H1 (cell line): ENCODE measurements around the gene NUDT4B. TPM values are rescaled to one million over a fixed set of nuclear protein-coding genes. Genes with fewer than 3 reads are reported as not detected.
"Not testable (repeated sequence)": the region's sequence is repeated elsewhere in the genome, so short reads cannot be mapped to it uniquely, and the experiment has no call there.

Source experiments
- CTCF ChIA-PET: fragments of 300-600 bp; sonication (Branson Sonifier 250); formaldehyde crosslinking; loops from one replicate; lab custom pipeline; 2021; ENCODE audit not compliant: partially characterized antibody; lab: Charles Lee
- POLR2A ChIA-PET: fragments of 300-600 bp; sonication (Branson Sonifier 250); formaldehyde crosslinking; loops from one replicate; lab custom pipeline; 2021; ENCODE audit warnings: inconsistent platforms; ENCODE audit not compliant: partially characterized antibody; lab: Charles Lee
- DNase-seq, 2 experiments: peaks; one replicate each; pipeline versions ENCODE4 v3.0.0 to v3.0.0-alpha.2; 2010 to 2022; ENCODE audit warnings: low spot score in 2 of 2, low read depth in 1 of 2, mixed read lengths in 1 of 2
- FAIRE-seq: peaks from 2 replicates; lab custom pipeline; 2011; peaks lifted over from hg19 to GRCh38; lab: Jason Lieb, UNC
- H2AFZ ChIP-seq: 2 replicates; pipeline ENCODE4 v1.8.1; 2012; ENCODE audit warnings: low read length, inconsistent platforms
- H2AK5ac ChIP-seq: 2 replicates; pipeline ENCODE4 v1.6.1; 2013; ENCODE audit warnings: low read depth, low read length
- H2BK120ac ChIP-seq: replicated peaks from 2 replicates; pipeline ENCODE3; 2013; ENCODE audit warnings: low read depth, low read length, inconsistent platforms
- H2BK12ac ChIP-seq: 2 replicates; pipeline ENCODE4 v1.6.1; 2013; ENCODE audit warnings: low read depth, low read length
- H2BK15ac ChIP-seq: 2 replicates; pipeline ENCODE4 v1.6.1; 2013; ENCODE audit warnings: low read length
- H2BK20ac ChIP-seq: 2 replicates; pipeline ENCODE4 v1.6.1; 2013; ENCODE audit warnings: low read length
- H2BK5ac ChIP-seq: 2 replicates; pipeline ENCODE4 v1.6.1; 2013; ENCODE audit warnings: low read depth, low read length
- H3K14ac ChIP-seq: 2 replicates; pipeline ENCODE4 v1.6.1; 2013; ENCODE audit warnings: inconsistent platforms; ENCODE audit not compliant: insufficient read length
- H3K18ac ChIP-seq: 2 replicates; pipeline ENCODE4 v1.6.1; 2013; ENCODE audit warnings: low read length; ENCODE audit errors: extremely low read depth
- H3K23ac ChIP-seq: 2 replicates; pipeline ENCODE4 v1.6.1; 2013; ENCODE audit warnings: inconsistent platforms; ENCODE audit not compliant: insufficient read length
- H3K23me2 ChIP-seq: 2 replicates; pipeline ENCODE4 v1.6.1; 2013; ENCODE audit warnings: low read depth, low read length
- H3K27ac ChIP-seq: 2 replicates; pipeline ENCODE4 v1.6.1; 2011; ENCODE audit warnings: low read depth, low read length, inconsistent platforms
- H3K27me3 ChIP-seq, 4 experiments: replicated peaks in 1 of 4; 1 replicate in 1 of 4; 2 replicates in 3 of 4; pipeline versions ENCODE4 v1.6.1 to v1.8.1; 2011 to 2013; ENCODE audit warnings: low read length in 3 of 4, mild to moderate bottlenecking in 3 of 4, inconsistent platforms in 2 of 4, mixed read lengths in 2 of 4, moderate library complexity in 1 of 4; ENCODE audit not compliant: control insufficient read depth in 3 of 4, insufficient read depth in 3 of 4; ENCODE audit errors: extremely low read depth in 1 of 4
- H3K36me3 ChIP-seq, 4 experiments: 2 replicates each; pipeline versions ENCODE4 v1.6.1 to v1.8.1; 2011 to 2013; ENCODE audit warnings: mild to moderate bottlenecking in 4 of 4, low read length in 3 of 4, moderate library complexity in 2 of 4, control low read depth in 1 of 4, inconsistent platforms in 1 of 4; ENCODE audit not compliant: insufficient read depth in 4 of 4, control insufficient read depth in 2 of 4
- H3K4ac ChIP-seq: replicated peaks from 2 replicates; pipeline ENCODE3; 2013; ENCODE audit warnings: low read length, low read depth, mixed read lengths, inconsistent platforms; ENCODE audit not compliant: insufficient read length
- H3K4me1 ChIP-seq, 4 experiments: replicated peaks in 1 of 4; 1 replicate in 1 of 4; 2 replicates in 3 of 4; pipeline versions ENCODE4 v1.6.1 to v1.8.1; 2011 to 2013; ENCODE audit warnings: low read length in 3 of 4, inconsistent platforms in 2 of 4, mixed read lengths in 1 of 4; ENCODE audit not compliant: insufficient read depth in 4 of 4, control insufficient read depth in 3 of 4
- H3K4me2 ChIP-seq, 2 experiments: 2 replicates each; pipeline versions ENCODE4 v1.6.1 to v1.8.1; 2011 to 2013; ENCODE audit warnings: low read depth in 2 of 2, low read length in 2 of 2, control low read depth in 1 of 2, inconsistent platforms in 1 of 2, mild to moderate bottlenecking in 1 of 2; ENCODE audit not compliant: insufficient read depth in 1 of 2
- H3K4me3 ChIP-seq, 4 experiments: fragments of 200-600, 300-600 bp in 1 of 4; sonication (generic), shearing (Covaris generic), sonication (Bioruptor Twin) in 1 of 4; 2 replicates each; pipeline versions ENCODE4 v1.5.1 to v1.8.1; 2011 to 2016; ENCODE audit warnings: low read length in 4 of 4, low read depth in 3 of 4, control low read depth in 2 of 4, inconsistent platforms in 2 of 4, mild to moderate bottlenecking in 2 of 4, mixed read lengths in 1 of 4, moderate library complexity in 1 of 4; ENCODE audit not compliant: insufficient read depth in 2 of 4; ENCODE audit errors: extremely low read depth in 1 of 4
- H3K56ac ChIP-seq: replicated peaks from 2 replicates; pipeline ENCODE3; 2013; ENCODE audit warnings: low read depth, mild to moderate bottlenecking, mixed read lengths, low read length, inconsistent platforms; ENCODE audit not compliant: insufficient read length
- H3K79me1 ChIP-seq: 2 replicates; pipeline ENCODE4 v1.6.1; 2013; ENCODE audit warnings: low read depth, low read length, control low read depth
- H3K79me2 ChIP-seq, 2 experiments: 2 replicates each; pipeline versions ENCODE4 v1.6.1 to v1.8.1; 2012 to 2013; ENCODE audit warnings: low read length in 2 of 2, mild to moderate bottlenecking in 2 of 2, inconsistent platforms in 1 of 2; ENCODE audit not compliant: insufficient read depth in 2 of 2, control insufficient read depth in 1 of 2
- H3K9ac ChIP-seq, 4 experiments: replicated peaks in 1 of 4; 1 replicate in 1 of 4; 2 replicates in 3 of 4; pipeline versions ENCODE4 v1.6.1 to v1.8.1; 2011 to 2013; ENCODE audit warnings: low read depth in 3 of 4, low read length in 3 of 4, control low read depth in 2 of 4, mild to moderate bottlenecking in 2 of 4, moderate library complexity in 2 of 4, inconsistent platforms in 1 of 4; ENCODE audit errors: extremely low read depth in 1 of 4
- H3K9me3 ChIP-seq, 2 experiments: 2 replicates each; pipeline versions ENCODE4 v1.6.1 to v1.8.1; 2012 to 2013; ENCODE audit warnings: mild to moderate bottlenecking in 2 of 2, moderate library complexity in 2 of 2, control low read depth in 1 of 2, inconsistent platforms in 1 of 2, low read depth in 1 of 2, low read length in 1 of 2, mixed read lengths in 1 of 2; ENCODE audit not compliant: insufficient read depth in 2 of 2
- H4K20me1 ChIP-seq, 2 experiments: replicated peaks in 1 of 2; 2 replicates each; pipeline versions ENCODE3 to v1.8.1; 2011 to 2013; ENCODE audit warnings: inconsistent platforms in 2 of 2, low read length in 2 of 2, mild to moderate bottlenecking in 1 of 2; ENCODE audit not compliant: insufficient read depth in 2 of 2, control insufficient read depth in 1 of 2
- H4K5ac ChIP-seq: 2 replicates; pipeline ENCODE4 v1.6.1; 2013; ENCODE audit warnings: low read length, low read depth, mixed read lengths, inconsistent platforms; ENCODE audit not compliant: insufficient read length
- H4K8ac ChIP-seq: 2 replicates; pipeline ENCODE4 v1.8.0; 2013; ENCODE audit warnings: mild to moderate bottlenecking, moderate library complexity, low read length, inconsistent platforms; ENCODE audit not compliant: insufficient read depth; ENCODE audit errors: extremely low read depth
- H4K91ac ChIP-seq: replicated peaks from 2 replicates; pipeline ENCODE3; 2013; ENCODE audit warnings: low read length, mixed read lengths, inconsistent platforms; ENCODE audit not compliant: insufficient read length
- WGBS, 2 experiments: shearing (Covaris generic) in 1 of 2; methylation state at CpG; one replicate each; pipeline versions ENCODE4 v1.1.6 to v1.1.7; 2013 to 2015; ENCODE audit warnings: low lambda C conversion rate in 2 of 2, mixed read lengths in 2 of 2, inconsistent platforms in 1 of 2, low coverage in 1 of 2, missing lambda C conversion rate in 1 of 2; ENCODE audit not compliant: insufficient replicate concordance in 2 of 2, insufficient coverage in 1 of 2, insufficient read length in 1 of 2; ENCODE audit errors: extremely low coverage in 1 of 2, missing lambda C conversion rate in 1 of 2; 5-methylcytosine and 5-hydroxymethylcytosine counted together
- polyA plus RNA-seq, 7 experiments: library from polyadenylated mRNA; depleted of rRNA in 3 of 7; stranded (reverse) in 5 of 7; unstranded in 2 of 7; fragments of >200 nt in 5 of 7; fragments of 200-250 nt in 2 of 7; gene quantifications; 1 replicate in 5 of 7; 2 replicates in 1 of 7; 4 replicates in 1 of 7; pipeline versions ENCODE4 v1.2.1 to v1.2.3, GENCODE V29; 2011 to 2013; ENCODE audit warnings: missing spikeins in 2 of 7, mixed read lengths in 2 of 7
- total RNA-seq: library from RNA; stranded (reverse); fragmentation: NEBNext Ultra II Directional; extraction: Animal tissue kit (Norgen Biotek cat#: 25700); gene quantifications from 2 replicates; pipeline ENCODE4 v1.2.1, GENCODE V29; 2021

NUDT4B gene
- total and polyA plus RNA-seq, 2 of the 8 experiments (the other 6 are each of a cell fraction or from before 2014, with no cell fraction given): 11.0 TPM; not detected in 1

DNA sequence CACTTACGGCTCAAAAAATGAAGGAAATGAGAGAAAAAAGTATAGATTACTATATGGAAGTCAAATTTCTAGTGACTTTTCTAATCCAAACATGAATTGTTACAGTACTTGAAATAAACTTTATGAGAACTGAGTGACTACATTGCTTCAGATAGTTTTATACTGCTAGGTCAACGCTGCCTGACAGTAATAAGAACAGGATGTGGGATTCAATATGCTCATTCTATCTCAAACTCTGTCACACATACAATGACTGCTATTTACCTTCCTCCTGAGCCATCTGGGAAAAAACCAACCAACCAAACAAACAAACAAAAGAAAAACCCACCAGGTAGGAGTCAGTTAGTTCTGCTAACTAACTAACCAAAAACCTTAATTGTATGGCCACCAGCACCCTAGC is 20.0 kb downstream of the NUDT4B start:
- H2AK5ac ChIP-seq, POLR2A ChIA-PET, H3K23me2 ChIP-seq, H2BK20ac ChIP-seq, H3K4ac ChIP-seq, H2BK120ac ChIP-seq, H3K27ac ChIP-seq, H4K20me1 ChIP-seq, H3K4me3 ChIP-seq, H3K9ac ChIP-seq, H4K91ac ChIP-seq, CTCF ChIA-PET, DNase-seq, H3K27me3 ChIP-seq, H3K4me1 ChIP-seq, H4K8ac ChIP-seq, H3K18ac ChIP-seq, H3K14ac ChIP-seq, H3K79me1 ChIP-seq, H3K36me3 ChIP-seq, H3K23ac ChIP-seq, H2BK5ac ChIP-seq, FAIRE-seq, H2BK12ac ChIP-seq, H3K79me2 ChIP-seq, H3K4me2 ChIP-seq, H3K9me3 ChIP-seq, H2BK15ac ChIP-seq, H4K5ac ChIP-seq, H2AFZ ChIP-seq, H3K56ac ChIP-seq: not testable (repeated sequence)
- no CpG with 5 or more reads among the region's 2 CpGs for WGBS, 2 experiments

DNA sequence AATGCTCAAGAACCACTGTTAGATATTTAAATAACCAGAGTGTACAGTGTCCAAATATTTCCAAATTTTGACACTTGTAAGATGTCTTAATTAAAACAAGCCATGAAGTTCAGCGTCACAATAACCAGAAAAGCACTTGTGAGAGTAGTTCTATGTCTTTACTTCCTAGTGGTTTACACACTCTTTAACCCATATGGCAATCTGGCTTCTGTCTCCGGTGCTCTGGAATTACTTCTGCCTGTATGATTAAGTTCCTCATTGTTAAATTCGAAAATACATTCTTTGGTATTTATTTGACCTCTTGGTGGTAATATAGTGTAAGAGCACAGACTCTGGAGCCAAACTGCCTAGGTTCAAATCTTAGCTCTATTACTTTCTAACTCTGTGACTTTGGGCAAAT is 20.9 kb downstream of the NUDT4B start:
- DNase-seq, H2BK20ac ChIP-seq, FAIRE-seq: not testable (repeated sequence)

More for the DNA sequence above, 20.9 kb downstream of the NUDT4B start:
- H3K9me3 ChIP-seq, H2AK5ac ChIP-seq, H3K36me3 ChIP-seq, CTCF ChIA-PET, H2BK15ac ChIP-seq, H4K91ac ChIP-seq, H3K23ac ChIP-seq, H4K20me1 ChIP-seq, H2BK12ac ChIP-seq, POLR2A ChIA-PET, H4K5ac ChIP-seq, H3K27ac ChIP-seq, H3K14ac ChIP-seq, H3K79me1 ChIP-seq, H3K27me3 ChIP-seq, H3K18ac ChIP-seq, H3K4me1 ChIP-seq, H3K4me2 ChIP-seq, H3K56ac ChIP-seq, H3K4ac ChIP-seq, H3K23me2 ChIP-seq, H2BK5ac ChIP-seq, H2AFZ ChIP-seq, H3K9ac ChIP-seq, H3K4me3 ChIP-seq, H3K79me2 ChIP-seq, H2BK120ac ChIP-seq, H4K8ac ChIP-seq: not testable (repeated sequence)
- WGBS, 2 experiments: no CpG with 5 or more reads among the region's 3 CpGs
